ENCODE data around the gene SPATA1.
A peak's percentile ranks its signal among the peaks of the same experiment; 100 is the strongest.

Gene SPATA1

GRCh38 chr1:84508510-84508909 lies 2.3 kb downstream of the SPATA1 start:
- no peak for DNase-seq (ENCODE audit: low read depth)

- no peak for DNase-seq (ENCODE audit: low read depth)
Observed at GRCh38 chr1:84509029-84509428, 2.8 kb downstream of the SPATA1 start.

- no peak for DNase-seq (ENCODE audit: low read depth)
Observed at GRCh38 chr1:84510165-84510564, 4.0 kb downstream of the SPATA1 start.

GRCh38 chr1:84510668-84511067 lies 4.5 kb downstream of the SPATA1 start:
- no peak for DNase-seq (ENCODE audit: low read depth)

GRCh38 chr1:84524590-84524989 lies 18.4 kb downstream of the SPATA1 start:
- no peak for DNase-seq (ENCODE audit: low read depth)

GRCh38 chr1:84525779-84526178 lies 19.6 kb downstream of the SPATA1 start:
- DNase-seq (ENCODE audit: low read depth) = no peak

GRCh38 chr1:84538599-84538998 lies 32.4 kb downstream of the SPATA1 start:
- DNase-seq (ENCODE audit: low read depth) = no peak

GRCh38 chr1:84539972-84540371 lies 33.8 kb downstream of the SPATA1 start:
- DNase-seq (ENCODE audit: low read depth) = no peak

- DNase-seq (ENCODE audit: low read depth) = no peak
Observed at GRCh38 chr1:84540759-84541158, 34.6 kb downstream of the SPATA1 start.

- no peak for DNase-seq (ENCODE audit: low read depth)
Observed at GRCh38 chr1:84541679-84542078, 35.5 kb downstream of the SPATA1 start.

- DNase-seq (ENCODE audit: low read depth) = no peak
Observed at GRCh38 chr1:84550826-84551225, 44.6 kb downstream of the SPATA1 start.

GRCh38 chr1:84569216-84569615 lies 63.0 kb downstream of the SPATA1 start:
- no peak for DNase-seq (ENCODE audit: low read depth)

- no peak for DNase-seq (ENCODE audit: low read depth)
Observed at GRCh38 chr1:84570436-84571149, 64.4 kb downstream of the SPATA1 start.

GRCh38 chr1:84571150-84571535 lies 65.0 kb downstream of the SPATA1 start:
- DNase-seq (ENCODE audit: low read depth) = no peak

- DNase-seq (ENCODE audit: low read depth) = no peak
Observed at GRCh38 chr1:84573481-84573966, 67.3 kb downstream of the SPATA1 start.

- DNase-seq (ENCODE audit: low read depth) = peak; percentile 81
Observed at GRCh38 chr1:84573967-84574842, 68.0 kb downstream of the SPATA1 start, which contains the start of gene CTBS. Gene CTBS (minus strand): TSS chr1:84574440. CDS start chr1:84574415, 25 bp downstream.

GRCh38 chr1:84574936-84575335 lies 68.8 kb downstream of the SPATA1 start:
- no peak for DNase-seq (ENCODE audit: low read depth)

GRCh38 chr1:84581648-84582047 lies 75.5 kb downstream of the SPATA1 start:
- DNase-seq (ENCODE audit: low read depth) = no peak

GRCh38 chr1:84582802-84583587 lies 76.8 kb downstream of the SPATA1 start:
- DNase-seq (ENCODE audit: low read depth) = no peak

- no peak for DNase-seq (ENCODE audit: low read depth)
Observed at GRCh38 chr1:84583648-84584047, 77.5 kb downstream of the SPATA1 start.

GRCh38 chr1:84584126-84584525 lies 77.9 kb downstream of the SPATA1 start:
- DNase-seq (ENCODE audit: low read depth) = no peak

- DNase-seq (ENCODE audit: low read depth) = no peak
Observed at GRCh38 chr1:84585803-84586202, 79.6 kb downstream of the SPATA1 start.

Data from activated T-helper 9 cell treated with anti-CD3 and anti-CD28 coated beads, Interleukin-2, amount 50 U/mL, for 16 hours (primary cell).